H7 (cell line): ENCODE results near the gene POLR1A. TPM values are rescaled to one million over a fixed set of nuclear protein-coding genes. Genes with fewer than 3 reads are reported as not detected.
A peak's percentile ranks its signal among the peaks of the same experiment; 100 is the strongest.

ENCODE experiments used
- DNase-seq: peaks from one replicate; pipeline ENCODE4 v3.0.0; 2012
- H3K27me3 ChIP-seq: 2 replicates; pipeline ENCODE4 v1.6.0; 2011; ENCODE audit warnings: mild to moderate bottlenecking, low read length; ENCODE audit not compliant: control insufficient read depth, insufficient read depth
- H3K36me3 ChIP-seq: replicated peaks from 2 replicates; pipeline ENCODE4 v1.5.1; 2011; ENCODE audit warnings: low read length; ENCODE audit not compliant: control insufficient read depth, insufficient read depth
- H3K4me3 ChIP-seq: 2 replicates; pipeline ENCODE4 v1.5.1; 2011; ENCODE audit warnings: low read depth, mild to moderate bottlenecking, control low read depth, low read length, moderate library complexity; ENCODE audit not compliant: insufficient read depth
- total RNA-seq: library from RNA; depleted of rRNA; stranded (reverse); fragments of >200 nt; shearing (Covaris generic); gene quantifications from 2 replicates; pipeline ENCODE4 v1.2.3, GENCODE V29; 2014; rRNA removed

POLR1A gene
- 16.3 and 19.9 TPM in 2 replicates for total RNA-seq

DNA sequence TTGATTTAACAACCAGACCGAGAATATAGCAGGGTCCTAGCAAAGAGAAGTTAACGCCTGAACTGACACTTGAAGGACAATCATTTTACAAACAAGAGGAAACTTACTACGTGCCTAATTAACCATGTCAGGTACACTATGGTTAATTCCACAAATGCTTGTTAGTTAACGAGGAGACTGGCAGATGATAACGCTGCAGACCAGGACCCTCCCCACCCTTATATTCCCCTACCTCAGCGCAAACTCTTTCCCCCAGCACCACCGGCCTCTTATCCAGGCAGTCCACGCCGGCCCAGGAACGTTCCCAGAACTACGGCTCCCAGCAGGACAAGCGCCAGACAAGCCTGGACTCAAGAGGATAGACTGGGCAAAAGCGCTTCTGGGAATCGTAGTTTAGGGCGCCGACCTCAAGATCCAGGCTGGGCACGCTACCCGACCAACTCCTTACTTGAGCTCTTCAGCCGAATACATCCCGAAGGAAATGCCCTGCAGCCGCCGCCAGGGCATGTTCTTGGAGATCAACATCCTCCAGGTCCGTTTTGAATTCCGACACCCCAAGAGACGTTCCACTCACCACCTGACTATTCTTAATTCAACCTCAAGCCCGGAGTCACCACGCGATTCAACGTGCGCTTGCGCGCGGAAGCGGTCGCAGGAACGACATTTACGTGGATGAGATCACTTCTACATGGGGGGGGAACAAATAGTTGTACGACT is at the start of gene POLR1A:
Gene POLR1A, minus strand, starts transcription at position 635 of the 717 bp plus-strand sequence. Its CDS starts 110 bp downstream, at position 525.
- no peaks in the 10 kb centered on the region for H3K27me3 ChIP-seq
- peaks cover 23% of the 10 kb centered on the region for H3K36me3 ChIP-seq
- peak within 1 kb of the TSS; percentile 87 for H3K4me3 ChIP-seq
- peak; percentile 79 for DNase-seq

DNA sequence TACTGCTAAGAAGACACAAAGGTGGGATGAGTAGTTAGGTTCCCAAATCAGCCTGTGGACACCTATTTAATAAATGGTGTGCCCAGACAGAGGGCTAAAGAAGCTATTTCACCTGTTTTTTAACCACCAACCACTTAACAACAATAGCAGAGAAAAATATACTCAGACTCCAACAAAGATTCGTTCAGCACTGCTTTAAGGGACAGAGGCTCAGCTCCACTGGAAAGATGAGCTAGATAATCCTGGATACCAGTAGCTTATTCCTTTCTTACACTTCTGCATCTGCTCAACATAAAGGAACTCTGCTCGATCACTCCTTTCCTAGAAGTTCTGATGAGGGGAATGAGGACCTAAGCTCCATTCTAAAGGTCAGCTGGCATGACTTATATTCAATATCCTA is 44.8 kb upstream of the POLR1A start:
- no peaks in the 10 kb centered on the region for H3K27me3 ChIP-seq
- no peak for DNase-seq
- H3K36me3 ChIP-seq: peaks cover 27% of the 10 kb centered on the region
- no peak overlapping the region for H3K4me3 ChIP-seq

DNA sequence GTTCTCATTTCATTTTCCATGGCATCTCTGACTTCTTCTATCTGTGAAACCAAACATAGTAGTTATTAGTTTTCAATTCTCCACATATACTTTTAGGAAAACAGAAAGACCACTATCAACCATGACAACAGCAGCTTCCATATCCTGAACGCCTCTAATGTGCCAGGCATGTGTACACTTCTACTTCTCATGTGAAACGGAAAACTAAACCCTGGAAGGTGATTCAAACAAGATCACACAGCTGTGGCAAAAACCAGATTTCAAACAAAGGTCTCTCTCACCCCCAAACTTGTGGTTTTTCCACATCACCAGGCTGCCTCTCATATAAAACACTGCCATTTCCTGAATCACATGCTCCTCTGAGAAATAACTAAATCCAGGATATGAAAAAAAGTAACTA is 42.1 kb upstream of the POLR1A start:
- Histone ChIP-seq H3K27me3 (no peaks in the 10 kb centered on the region), H3K4me3 (no peak overlapping the region), H3K36me3 (peaks cover 32% of the 10 kb centered on the region)
- DNase-seq: no peak

DNA sequence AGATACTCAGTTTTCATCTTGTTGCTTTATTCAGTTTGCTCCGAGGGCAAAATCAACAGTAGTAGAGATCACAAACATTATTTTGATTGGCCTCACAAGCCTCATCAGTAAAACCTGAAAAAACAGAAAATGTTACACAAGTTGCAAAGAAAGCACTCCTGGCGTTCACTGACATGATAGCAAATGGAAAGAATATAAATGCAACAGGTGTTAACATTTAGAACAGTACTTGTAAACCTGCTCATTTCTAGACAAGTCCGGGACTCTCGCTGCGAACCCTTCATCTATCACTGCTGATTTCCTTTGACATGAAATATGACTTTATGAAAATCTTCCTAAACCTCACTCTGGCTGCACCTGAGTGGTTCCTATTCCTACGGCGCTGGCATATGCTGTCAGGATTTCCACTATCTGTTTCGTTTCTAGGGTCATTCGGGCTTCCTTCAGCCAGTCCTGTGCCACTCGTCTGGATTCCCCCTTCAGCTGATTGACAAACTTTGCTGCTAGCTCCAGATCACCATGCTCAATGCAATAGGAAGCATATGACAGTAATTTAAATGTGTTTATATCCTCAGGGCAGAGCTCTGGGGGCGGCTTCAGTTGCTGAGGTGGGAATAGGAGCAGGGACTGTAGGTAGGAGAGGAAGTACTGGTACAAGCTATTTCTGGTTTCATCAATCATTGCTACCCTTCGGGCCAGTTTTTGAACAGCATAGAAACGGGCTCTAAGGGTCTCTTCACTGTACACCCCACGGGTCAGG is 38.4 kb upstream of the POLR1A start:
- Histone ChIP-seq H3K36me3 (peaks cover 23% of the 10 kb centered on the region), H3K27me3 (no peaks in the 10 kb centered on the region), H3K4me3 (no peak overlapping the region)
- no peak for DNase-seq

DNA sequence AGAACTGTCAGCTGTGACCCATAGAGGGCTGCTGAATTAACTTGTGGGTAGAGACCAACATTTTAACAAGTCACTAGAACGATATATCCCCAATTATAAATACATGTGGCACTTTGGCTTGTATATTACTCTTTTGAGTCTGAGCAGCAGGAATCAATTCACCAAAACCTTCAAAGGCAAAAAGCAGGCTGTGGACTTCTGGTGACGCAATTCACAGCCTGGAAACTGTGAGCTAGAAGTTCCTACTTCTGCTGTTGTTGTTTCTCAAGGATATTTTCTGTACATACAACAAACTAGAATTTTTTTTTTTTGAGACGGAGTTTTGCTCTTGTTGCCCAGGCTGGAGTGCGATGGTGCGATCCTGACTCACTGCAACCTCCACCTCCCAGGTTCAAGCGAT is 37.6 kb upstream of the POLR1A start:
- Histone ChIP-seq H3K4me3 (no peak overlapping the region), H3K27me3 (no peaks in the 10 kb centered on the region), H3K36me3 (peaks cover 26% of the 10 kb centered on the region)
- DNase-seq: no peak

DNA sequence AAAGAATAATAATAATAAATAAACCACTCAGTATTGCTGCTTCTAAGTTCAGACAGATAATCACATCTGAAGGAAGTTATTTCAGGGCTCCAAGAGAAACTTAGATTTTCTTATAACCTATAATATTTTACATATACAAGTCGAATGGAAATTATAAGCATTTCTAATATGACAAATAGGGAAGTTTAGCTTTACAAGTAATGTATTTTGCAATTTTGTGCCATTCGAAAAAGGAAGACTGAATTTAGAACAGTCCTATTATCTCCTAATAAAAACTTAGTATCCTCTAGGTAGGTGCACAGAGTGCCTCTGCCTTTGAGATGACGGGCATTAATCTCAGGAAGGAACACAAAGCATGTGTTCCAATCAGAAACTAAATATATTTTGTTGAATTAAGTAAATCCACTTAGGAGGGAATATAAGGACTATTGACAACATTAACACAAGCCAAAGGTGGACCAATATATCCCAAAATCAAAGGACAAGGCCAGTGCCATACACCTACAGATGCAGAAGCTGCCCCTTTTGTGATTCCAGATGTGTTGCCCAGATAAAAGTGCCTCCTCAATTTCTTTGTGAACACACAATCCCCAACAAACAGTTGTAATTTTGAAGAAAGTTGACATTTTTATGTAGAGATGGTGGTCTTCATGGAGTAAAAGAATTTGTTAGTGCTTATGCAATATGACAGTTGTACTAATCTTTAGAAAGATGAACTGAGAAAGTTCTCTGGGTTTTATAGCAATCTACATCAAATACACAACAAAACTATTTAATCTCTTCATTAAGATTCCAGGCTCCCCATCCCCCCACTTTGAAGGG is 37.0 kb upstream of the POLR1A start:
- peaks cover 27% of the 10 kb centered on the region for H3K36me3 ChIP-seq
- H3K27me3 ChIP-seq: no peaks in the 10 kb centered on the region
- DNase-seq: no peak
- H3K4me3 ChIP-seq: no peak overlapping the region

DNA sequence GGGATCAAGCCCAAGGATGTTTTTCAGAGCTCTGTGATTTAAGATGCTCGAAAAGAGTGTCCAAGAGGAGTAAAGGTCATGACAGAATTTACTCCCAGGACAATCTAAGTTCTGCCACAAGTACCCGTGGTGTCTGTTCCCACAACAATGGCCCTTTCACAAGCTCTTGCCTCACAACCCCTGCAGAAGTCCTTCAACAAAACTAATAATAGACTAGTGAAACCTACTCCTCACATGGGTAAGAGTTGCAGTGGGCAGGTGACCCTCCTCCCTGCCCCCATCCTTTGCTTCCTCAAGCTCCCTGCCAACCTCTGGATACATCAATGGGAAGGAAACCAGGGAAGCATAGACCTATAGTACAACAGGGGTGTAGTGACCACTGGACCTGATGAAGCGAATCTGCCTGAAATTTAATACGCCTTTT is 35.3 kb upstream of the POLR1A start:
- Histone ChIP-seq H3K27me3 (no peaks in the 10 kb centered on the region), H3K4me3 (no peak overlapping the region), H3K36me3 (peaks cover 35% of the 10 kb centered on the region)
- no peak for DNase-seq

DNA sequence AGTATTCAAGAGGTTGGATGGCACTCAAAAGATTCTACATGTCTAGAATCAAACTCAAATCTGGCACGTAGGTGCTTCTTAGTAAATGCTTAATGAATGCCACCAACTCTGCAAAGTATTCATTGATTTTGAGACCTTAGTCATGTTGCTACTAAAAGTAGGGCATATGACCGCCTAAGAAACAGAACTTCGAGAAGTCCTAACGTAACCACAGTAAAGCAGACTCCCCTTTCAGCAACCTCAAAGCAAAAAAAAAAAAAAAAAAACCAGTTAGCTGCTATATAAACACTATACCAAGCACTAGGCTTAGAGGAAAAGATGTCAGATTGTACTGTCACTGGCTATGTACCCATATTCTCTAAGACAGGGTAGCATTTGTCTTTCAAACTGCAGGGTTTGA is 34.3 kb upstream of the POLR1A start:
- H3K36me3 ChIP-seq: peaks cover 42% of the 10 kb centered on the region
- H3K4me3 ChIP-seq: no peak overlapping the region
- DNase-seq: no peak
- H3K27me3 ChIP-seq: no peaks in the 10 kb centered on the region

DNA sequence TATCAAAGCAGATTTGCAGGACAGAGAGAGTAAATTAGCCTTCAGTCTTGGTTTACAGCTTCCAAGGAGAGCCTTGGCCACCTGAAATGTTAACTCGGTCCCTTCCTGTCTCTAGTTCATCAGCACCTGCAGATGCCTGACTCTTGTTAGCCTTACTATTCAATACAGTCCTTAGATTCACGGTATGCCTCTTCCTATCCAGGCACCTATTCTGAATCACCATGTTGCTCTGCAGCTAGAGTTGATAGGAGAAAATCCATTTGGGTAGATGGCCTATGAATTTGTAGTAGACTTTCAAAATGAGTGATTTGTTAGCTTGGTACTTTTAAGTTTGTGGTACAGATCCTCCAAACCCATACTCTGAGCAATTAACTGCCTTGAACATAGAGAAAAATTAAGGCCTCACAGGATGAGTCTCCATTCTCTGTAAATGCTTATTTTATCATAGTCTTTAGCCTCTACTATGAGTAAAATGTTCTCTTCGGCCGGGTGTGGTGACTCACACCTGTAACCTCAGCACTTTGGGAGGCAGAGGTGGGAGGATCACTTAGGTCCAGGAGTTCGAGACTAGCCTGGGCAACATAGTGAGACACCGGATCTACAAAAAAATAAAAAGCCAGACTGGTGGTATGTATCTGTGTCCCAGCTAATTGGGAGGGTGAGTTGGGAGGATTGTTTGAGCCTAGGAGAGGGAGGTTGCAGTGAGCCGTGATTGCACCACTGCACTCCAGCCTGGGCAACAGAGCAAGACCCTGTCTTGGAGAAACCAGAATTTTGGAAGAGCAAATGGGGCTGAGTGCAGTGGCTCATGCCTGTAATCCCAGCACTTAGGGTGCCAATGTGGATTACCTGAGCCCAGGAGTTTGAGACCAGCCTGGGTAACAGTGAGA is 33.3 kb upstream of the POLR1A start:
- no peak for DNase-seq
- Histone ChIP-seq H3K4me3 (no peak overlapping the region), H3K27me3 (no peaks in the 10 kb centered on the region), H3K36me3 (peaks cover 46% of the 10 kb centered on the region)

DNA sequence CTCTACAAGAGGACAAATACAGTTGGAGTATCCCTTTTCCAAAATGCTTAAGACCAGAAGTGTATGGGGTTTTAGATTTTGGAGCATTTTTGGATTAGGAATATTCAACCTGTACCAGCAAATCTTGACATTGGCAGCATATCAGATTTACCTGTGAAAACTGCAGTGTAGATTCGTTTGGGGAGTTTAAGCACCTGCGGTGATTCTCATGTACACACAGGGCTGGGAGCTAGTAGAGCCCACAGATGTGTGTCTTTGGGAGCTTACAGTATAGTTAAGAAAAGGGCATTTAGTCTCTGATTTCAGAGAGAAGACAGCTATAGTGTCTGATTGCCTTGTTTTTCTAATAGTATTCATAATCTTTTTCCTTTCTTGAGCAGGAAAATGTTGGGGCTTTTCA is 30.5 kb upstream of the POLR1A start:
- peaks cover 62% of the 10 kb centered on the region for H3K36me3 ChIP-seq
- no peak overlapping the region for H3K4me3 ChIP-seq
- DNase-seq: no peak
- no peaks in the 10 kb centered on the region for H3K27me3 ChIP-seq

DNA sequence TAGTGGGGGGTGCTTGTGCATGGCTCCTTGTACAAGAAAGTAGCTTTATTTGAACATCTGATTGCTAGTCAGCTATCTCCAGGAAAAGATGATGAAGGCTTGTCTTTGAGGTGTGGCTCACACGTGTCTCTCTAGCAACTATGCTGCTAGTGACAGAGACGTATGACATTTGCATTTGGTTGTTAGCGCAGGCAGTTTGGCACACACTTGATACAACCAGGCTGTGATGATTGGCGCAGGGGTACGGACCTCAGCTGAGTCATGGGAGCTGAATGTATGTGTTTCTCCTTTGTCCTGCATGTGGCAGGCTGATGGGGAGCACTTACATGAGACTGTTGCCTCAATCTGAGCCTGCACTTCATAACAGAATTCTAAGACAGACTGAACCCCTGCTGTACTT is 30.0 kb upstream of the POLR1A start:
- Histone ChIP-seq H3K4me3 (no peak overlapping the region), H3K27me3 (no peaks in the 10 kb centered on the region), H3K36me3 (peaks cover 65% of the 10 kb centered on the region)
- DNase-seq: no peak

DNA sequence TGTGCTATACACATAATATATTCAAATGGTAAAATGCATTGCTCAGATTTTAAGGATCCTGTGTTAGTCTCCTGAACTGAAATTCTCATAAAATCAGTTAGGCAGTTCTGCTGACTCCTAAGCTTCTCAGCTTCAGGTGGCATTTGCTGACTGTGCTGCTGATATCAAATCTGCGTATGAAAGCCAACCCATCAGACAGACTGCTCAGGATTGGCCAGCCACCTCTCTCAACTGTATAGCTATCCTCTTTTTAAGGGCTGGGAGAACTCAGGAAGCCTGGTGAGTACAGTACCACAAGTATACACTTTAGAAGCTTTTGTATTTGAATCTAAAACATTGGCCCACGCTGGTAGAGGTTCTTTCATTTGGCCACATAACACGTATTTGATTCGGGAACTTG is 29.0 kb upstream of the POLR1A start:
- DNase-seq: no peak
- no peaks in the 10 kb centered on the region for H3K27me3 ChIP-seq
- peaks cover 70% of the 10 kb centered on the region for H3K36me3 ChIP-seq
- no peak overlapping the region for H3K4me3 ChIP-seq

DNA sequence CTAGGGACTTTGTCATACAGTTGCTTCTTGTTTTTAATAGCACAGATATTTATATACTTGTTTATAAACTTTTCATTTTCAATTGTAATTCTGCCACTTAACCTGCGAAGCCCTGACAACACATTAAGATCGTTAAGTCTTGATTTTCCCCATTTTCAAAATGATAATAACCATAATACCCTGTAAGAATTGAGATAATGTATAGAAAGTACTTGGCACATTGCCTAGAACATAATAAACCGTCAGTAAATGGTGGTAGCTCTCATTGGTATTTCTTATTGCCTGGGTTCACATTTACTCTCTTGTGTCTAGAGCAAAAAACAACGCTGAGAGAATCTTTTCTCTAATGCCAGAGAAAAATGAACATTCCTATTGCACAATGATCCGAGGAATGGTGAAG is 19.0 kb upstream of the POLR1A start:
- Histone ChIP-seq H3K4me3 (no peak overlapping the region), H3K27me3 (no peaks in the 10 kb centered on the region), H3K36me3 (peaks cover 57% of the 10 kb centered on the region)
- DNase-seq: no peak
